Measurements from ENCODE around the gene CCDC157.
A peak's percentile ranks its signal among the peaks of the same experiment; 100 is the strongest.
"Not testable (repeated sequence)": the region's sequence is repeated elsewhere in the genome, so short reads cannot be mapped to it uniquely, and the experiment has no call there.

CCDC157 gene

GRCh38 chr22:30392661-30393321, 36.0 kb downstream of the CCDC157 start:
- peak; percentile 56 for DNase-seq

- DNase-seq, result no peak
Measured at GRCh38 chr22:30393322-30393680, 36.5 kb downstream of the CCDC157 start.

- no peak for DNase-seq
Measured at GRCh38 chr22:30393885-30394284, 37.1 kb downstream of the CCDC157 start.

- DNase-seq, result no peak
Measured at GRCh38 chr22:30396871-30397655, 40.3 kb downstream of the CCDC157 start, which contains the start of gene SEC14L2. Gene SEC14L2 (plus strand): TSS chr22:30397018. CDS start chr22:30397117, 99 bp downstream.

DNA sequence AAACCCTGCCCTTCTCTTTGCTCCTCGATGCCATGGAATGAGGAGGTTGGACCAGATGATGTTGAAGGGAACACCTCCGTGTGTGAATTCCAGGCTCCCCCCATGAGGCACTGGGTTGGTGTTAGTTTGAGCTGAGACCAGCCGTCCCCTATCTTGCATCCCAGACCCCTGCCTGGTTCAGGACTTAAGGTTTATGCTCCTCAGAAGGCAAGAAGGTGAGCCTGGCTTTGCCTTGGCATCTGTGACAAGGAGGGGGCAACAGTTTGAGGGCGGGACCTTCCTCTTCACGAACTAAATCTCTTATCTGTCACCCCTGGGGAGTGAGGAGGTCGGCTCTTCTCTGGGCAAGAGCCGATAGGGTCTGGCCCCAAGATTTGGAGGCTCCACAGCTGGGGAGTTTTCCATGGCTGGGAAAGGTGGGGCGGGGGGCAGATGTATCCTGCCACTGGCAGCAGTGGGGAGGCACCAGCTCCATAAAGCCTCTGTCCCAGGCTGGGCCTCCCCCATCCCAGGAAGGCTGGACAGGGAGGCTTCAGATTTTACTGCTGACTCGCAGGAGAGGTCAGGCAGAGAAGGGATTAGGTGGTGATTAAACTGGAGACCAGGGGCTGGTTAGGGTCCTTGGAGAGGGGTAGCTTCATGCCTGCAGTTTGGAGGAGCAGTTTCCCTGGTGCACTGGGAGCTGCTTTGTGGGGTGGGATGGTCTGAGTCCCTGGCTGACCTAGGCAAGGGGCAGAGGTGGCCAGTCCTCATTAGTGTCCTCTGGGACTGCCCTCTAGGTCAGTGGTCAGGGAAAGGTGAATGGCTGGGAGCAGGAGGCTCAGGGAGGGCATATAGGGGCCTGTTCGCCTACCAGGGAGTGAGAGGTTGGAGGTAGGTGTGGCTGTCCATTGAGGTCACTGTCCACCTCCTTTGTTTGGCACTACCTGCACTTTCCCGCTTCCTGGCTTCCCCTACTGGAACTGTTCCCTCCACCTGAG, 41.1 kb downstream of the CCDC157 start:
- DNase-seq, result no peak

DNA sequence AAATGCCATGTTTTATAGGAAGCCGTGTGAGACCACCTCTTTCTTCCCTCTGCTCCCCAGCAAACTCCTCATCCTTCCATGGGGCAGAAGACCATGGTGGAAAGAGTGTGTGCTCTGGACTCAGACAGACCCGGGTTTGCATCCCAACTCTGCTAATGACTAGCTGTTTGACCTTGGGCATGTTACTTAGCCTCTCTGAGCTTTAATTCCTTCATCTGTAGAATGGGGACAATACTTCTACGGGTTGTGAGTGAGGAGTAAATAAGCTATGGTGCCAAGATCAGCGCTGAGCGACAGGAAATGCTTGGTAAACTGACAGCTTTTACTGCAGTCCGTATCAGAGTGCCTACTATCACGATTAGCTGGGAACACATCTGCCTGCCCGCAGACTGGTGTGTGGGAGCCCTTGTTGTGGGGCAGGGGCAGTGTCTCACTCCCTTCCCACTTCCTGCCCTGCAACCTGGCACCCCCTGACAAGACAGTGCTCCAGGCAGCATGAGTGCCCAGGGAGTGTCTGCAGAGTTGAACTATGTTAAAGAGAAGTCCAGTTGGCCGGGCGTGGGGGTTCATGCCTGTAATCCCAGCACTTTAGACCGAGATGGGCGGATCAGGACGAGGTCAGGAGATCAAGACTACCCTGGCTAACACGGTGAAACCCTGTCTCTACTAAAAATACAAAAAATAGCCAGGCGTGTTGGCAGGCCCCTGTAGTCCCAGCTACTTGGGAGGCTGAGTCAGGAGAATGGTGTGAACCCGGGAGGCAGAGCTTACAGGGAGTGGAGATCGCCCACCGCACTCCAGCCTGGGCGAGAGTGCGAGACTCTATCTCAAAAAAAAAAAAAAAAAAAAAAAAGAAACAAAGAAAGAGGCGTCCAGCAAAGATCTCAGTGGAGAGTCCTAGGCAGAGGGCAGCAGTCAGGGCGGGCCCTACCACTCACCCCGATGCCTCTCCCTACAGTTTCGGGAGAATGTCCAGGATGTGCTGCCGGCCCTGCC, 42.2 kb downstream of the CCDC157 start:
- DNase-seq, result peak; percentile 62

- no peak for DNase-seq
Measured at GRCh38 chr22:30399718-30400117, 42.9 kb downstream of the CCDC157 start.

- no peak for DNase-seq
Measured at GRCh38 chr22:30400159-30400558, 43.4 kb downstream of the CCDC157 start.

GRCh38 chr22:30401024-30401423, 44.2 kb downstream of the CCDC157 start:
- not testable (repeated sequence) for DNase-seq

GRCh38 chr22:30402028-30402765, 45.4 kb downstream of the CCDC157 start:
- peak; percentile 39 for DNase-seq

GRCh38 chr22:30402766-30403104, 45.9 kb downstream of the CCDC157 start:
- DNase-seq, result not testable (repeated sequence)

GRCh38 chr22:30404307-30404706, 47.5 kb downstream of the CCDC157 start:
- no peak for DNase-seq

GRCh38 chr22:30405731-30406130, 48.9 kb downstream of the CCDC157 start:
- DNase-seq, result no peak

- no peak for DNase-seq
Measured at GRCh38 chr22:30406400-30406799, 49.6 kb downstream of the CCDC157 start.

GRCh38 chr22:30408388-30409102, 51.7 kb downstream of the CCDC157 start:
- DNase-seq, result peak; percentile 74

- DNase-seq, result no peak
Measured at GRCh38 chr22:30411780-30412179, 55.0 kb downstream of the CCDC157 start.

DNA sequence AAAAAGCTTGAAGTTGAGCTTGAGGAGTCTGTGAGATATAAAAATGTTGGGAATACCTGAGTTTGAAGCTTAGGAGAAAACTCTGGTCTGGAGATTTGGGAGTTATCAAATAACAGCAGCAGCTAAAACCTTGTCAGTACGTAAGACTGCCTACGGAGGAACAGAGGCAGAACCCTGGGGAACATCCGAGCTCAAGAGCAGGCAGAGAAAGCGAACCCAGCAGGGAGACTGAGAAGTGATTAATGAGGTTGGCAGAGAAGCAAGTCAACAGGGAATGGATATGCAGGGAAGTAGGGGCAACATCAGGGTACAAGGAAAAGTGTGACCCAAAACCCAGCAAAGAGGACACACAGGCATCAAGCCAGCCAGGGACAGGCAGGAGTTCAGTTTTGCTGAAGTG, 56.2 kb downstream of the CCDC157 start:
- DNase-seq, result no peak

GRCh38 chr22:30413745-30414524, 57.1 kb downstream of the CCDC157 start:
- DNase-seq, result no peak

GRCh38 chr22:30414525-30415047, 57.8 kb downstream of the CCDC157 start:
- no peak for DNase-seq
